Skin epidermis (tissue), 12 donors: ENCODE data around the gene ARFGAP3.
A peak's percentile ranks its signal among the peaks of the same experiment; 100 is the strongest.

Experiments
- H3K27ac ChIP-seq, 21 experiments: fragments of 200-600 bp; sonication (generic) in 11 of 21; one replicate each; pipeline ENCODE4 v1.5.0; 2020; ENCODE audit warnings: mild to moderate bottlenecking in 3 of 21, inconsistent platforms in 2 of 21, moderate library complexity in 2 of 21
- H3K4me3 ChIP-seq, 7 experiments: fragments of 200-600 bp; sonication (generic) in 2 of 7; one replicate each; pipeline ENCODE4 v1.5.0; 2020; ENCODE audit warnings: inconsistent platforms in 2 of 7, mild to moderate bottlenecking in 2 of 7, moderate library complexity in 1 of 7

Gene ARFGAP3

GRCh38 chr22:42887120-42887519 lies 30.0 kb upstream of the ARFGAP3 start:
- no peak overlapping the region for H3K4me3 ChIP-seq
- H3K27ac ChIP-seq = no peak overlapping the region

- Histone ChIP-seq H3K4me3 (no peak overlapping the region), H3K27ac (peak overlapping the region in 7 of 21 experiments; percentile 3 to 52 (median 22))
These were observed 28.4 kb upstream of the ARFGAP3 start for GRCh38 chr22:42885446-42885845.

- no peak overlapping the region for H3K4me3 ChIP-seq
- H3K27ac ChIP-seq = peak overlapping the region in 3 of 21 experiments; percentile 12 to 44 (median 19)
These were observed 27.7 kb upstream of the ARFGAP3 start for GRCh38 chr22:42884616-42885375.

- Histone ChIP-seq H3K4me3 (no peak overlapping the region), H3K27ac (no peak overlapping the region)
These were observed 26.9 kb upstream of the ARFGAP3 start for GRCh38 chr22:42883970-42884369.

- no peak overlapping the region for H3K27ac ChIP-seq
- H3K4me3 ChIP-seq = no peak overlapping the region
These were observed 26.0 kb upstream of the ARFGAP3 start for GRCh38 chr22:42883121-42883520.

- H3K27ac ChIP-seq = no peak overlapping the region
- H3K4me3 ChIP-seq = no peak overlapping the region
These were observed 25.0 kb upstream of the ARFGAP3 start for GRCh38 chr22:42881982-42882656.

- H3K27ac ChIP-seq = no peak overlapping the region
- H3K4me3 ChIP-seq = no peak overlapping the region
These were observed 24.2 kb upstream of the ARFGAP3 start for GRCh38 chr22:42881298-42881697.

GRCh38 chr22:42880815-42881214 lies 23.7 kb upstream of the ARFGAP3 start:
- Histone ChIP-seq H3K27ac (no peak overlapping the region), H3K4me3 (no peak overlapping the region)

GRCh38 chr22:42879371-42880021 lies 22.4 kb upstream of the ARFGAP3 start:
- H3K27ac ChIP-seq = no peak overlapping the region

GRCh38 chr22:42878561-42879305 lies 21.7 kb upstream of the ARFGAP3 start:
- Histone ChIP-seq H3K27ac (no peak overlapping the region), H3K4me3 (no peak overlapping the region)

More at GRCh38 chr22:42879371-42880021, 22.4 kb upstream of the ARFGAP3 start:
- no peak overlapping the region for H3K4me3 ChIP-seq

- H3K27ac ChIP-seq = peak overlapping the region in 2 of 21 experiments; percentile 2 to 31
- H3K4me3 ChIP-seq = no peak overlapping the region
These were observed 20.7 kb upstream of the ARFGAP3 start for GRCh38 chr22:42877597-42878340.

- peak overlapping the region in 2 of 21 experiments; percentile 2 to 31 for H3K27ac ChIP-seq
- H3K4me3 ChIP-seq = no peak overlapping the region
These were observed 20.1 kb upstream of the ARFGAP3 start for GRCh38 chr22:42877158-42877557.

- H3K27ac ChIP-seq = no peak overlapping the region
- no peak overlapping the region for H3K4me3 ChIP-seq
These were observed 19.0 kb upstream of the ARFGAP3 start for GRCh38 chr22:42876041-42876440.

GRCh38 chr22:42874010-42874409 lies 16.9 kb upstream of the ARFGAP3 start:
- Histone ChIP-seq H3K27ac (no peak overlapping the region), H3K4me3 (no peak overlapping the region)

- Histone ChIP-seq H3K4me3 (no peak overlapping the region), H3K27ac (peak overlapping the region in 1 of 21 experiments; percentile 25)
These were observed 16.3 kb upstream of the ARFGAP3 start for GRCh38 chr22:42873356-42873755.

GRCh38 chr22:42872821-42873220 lies 15.7 kb upstream of the ARFGAP3 start:
- no peak overlapping the region for H3K27ac ChIP-seq
- H3K4me3 ChIP-seq = no peak overlapping the region

GRCh38 chr22:42871146-42872050 lies 14.3 kb upstream of the ARFGAP3 start:
- Histone ChIP-seq H3K4me3 (no peak overlapping the region), H3K27ac (no peak overlapping the region)

- H3K27ac ChIP-seq = no peak overlapping the region
- no peak overlapping the region for H3K4me3 ChIP-seq
These were observed 12.9 kb upstream of the ARFGAP3 start for GRCh38 chr22:42869888-42870480.
